GM12878 (cell line): ENCODE results near the gene EGF. TPM values are rescaled to one million over a fixed set of nuclear protein-coding genes. Genes with fewer than 3 reads are reported as not detected.

Experiments used
- ATAC-seq: fragments of 200-7000 bp; cut with Tn5 transposase; 3 replicates; pipeline ENCODE4 v1.9.1; 2020; ENCODE audit warnings: mild to moderate bottlenecking, moderate library complexity
- BruUV-seq: library from RNA; stranded (reverse); fragments of 400-500 nt; replicated peaks from 2 replicates; lab custom pipeline; 2021; lab: Mats Ljungman, UMichigan
- CTCF ChIA-PET: fragments of 300-600 bp; sonication (Branson Sonifier 250); formaldehyde crosslinking; extraction: SDS; loops from one replicate; lab custom pipeline; 2021; ENCODE audit warnings: inconsistent platforms; lab: Yijun Ruan, JAX
- POLR2A ChIA-PET: fragments of 350-600 bp; formaldehyde crosslinking; extraction: SDS; loops from one replicate; lab custom pipeline; 2021; ENCODE audit warnings: inconsistent platforms; lab: Charles Lee
- RAD21 ChIA-PET: fragments of 300-600 bp; sonication (Branson Sonifier 250); formaldehyde crosslinking; loops from one replicate; lab custom pipeline; 2023; ENCODE audit warnings: antibody characterized with exemption; ENCODE audit not compliant: unreplicated experiment; lab: Charles Lee
- SMC1A ChIA-PET: fragments of 300-600 bp; sonication (Branson Sonifier 250); formaldehyde crosslinking; loops from one replicate; lab custom pipeline; 2023; ENCODE audit not compliant: unreplicated experiment, uncharacterized antibody; lab: Charles Lee
- DNase-seq: peaks from one replicate; pipeline ENCODE4 v3.0.0-alpha.2; 2011; ENCODE audit warnings: low read depth, low spot score
- FAIRE-seq: peaks from 3 replicates; lab custom pipeline; 2011; peaks lifted over from hg19 to GRCh38; lab: Jason Lieb, UNC
- H2AFZ ChIP-seq: 2 replicates; pipeline ENCODE4 v1.6.0; 2011; ENCODE audit warnings: low read depth, low read length, control low read depth; ENCODE audit not compliant: control insufficient read depth
- H3K27ac ChIP-seq: 2 replicates; pipeline ENCODE4 v1.5.1; 2011; ENCODE audit warnings: control low read depth; ENCODE audit not compliant: control insufficient read depth, insufficient read depth
- H3K27me3 ChIP-seq, 2 experiments: replicated peaks in 1 of 2; 2 replicates each; pipeline versions ENCODE4 v1.6.0 to v1.6.1; 2011; ENCODE audit warnings: low read length in 1 of 2; ENCODE audit not compliant: control insufficient read depth in 2 of 2, insufficient read depth in 2 of 2
- H3K36me3 ChIP-seq, 2 experiments: 2 replicates each; pipeline ENCODE4 v1.5.1; 2011; ENCODE audit warnings: low read length in 1 of 2; ENCODE audit not compliant: control insufficient read depth in 2 of 2, insufficient read depth in 2 of 2
- H3K4me1 ChIP-seq: 2 replicates; pipeline ENCODE4 v1.6.1; 2011; ENCODE audit warnings: mild to moderate bottlenecking, low read length, moderate library complexity, mixed read lengths; ENCODE audit not compliant: control insufficient read depth, insufficient read depth
- H3K4me2 ChIP-seq: 2 replicates; pipeline ENCODE4 v1.6.0; 2011; ENCODE audit warnings: control low read depth; ENCODE audit not compliant: control insufficient read depth, insufficient read depth
- H3K4me3 ChIP-seq: fragments of 200-600 bp; sonication (generic); 2 replicates; pipeline ENCODE4 v1.5.1; 2016
- H3K79me2 ChIP-seq: 2 replicates; pipeline ENCODE4 v1.6.0; 2011; ENCODE audit warnings: low read length; ENCODE audit not compliant: control insufficient read depth, insufficient read depth
- H3K9ac ChIP-seq: 2 replicates; pipeline ENCODE4 v1.8.0; 2011; ENCODE audit warnings: low read length, control low read depth, mixed read lengths; ENCODE audit not compliant: control insufficient read depth, insufficient read depth
- H3K9me3 ChIP-seq: replicated peaks from 3 replicates; pipeline ENCODE4 v1.5.1; 2011; ENCODE audit warnings: mild to moderate bottlenecking, low read length; ENCODE audit not compliant: control insufficient read depth, insufficient read depth
- H4K20me1 ChIP-seq: 2 replicates; pipeline ENCODE4 v1.6.0; 2011; ENCODE audit not compliant: control insufficient read depth, insufficient read depth
- ATF7 ChIP-seq: fragments of 450-650 bp; IDR thresholded peaks from 2 replicates; pipeline ENCODE4 v1.6.1; 2016; ENCODE audit warnings: low read depth, mild to moderate bottlenecking
- CBFB ChIP-seq: IDR thresholded peaks from 2 replicates; pipeline ENCODE4 v1.6.1; 2016; ENCODE audit warnings: antibody characterized with exemption, low read depth
- CREM ChIP-seq: IDR thresholded peaks from 2 replicates; pipeline ENCODE4 v1.6.1; 2014; ENCODE audit warnings: antibody characterized with exemption, low read depth
- CTCF ChIP-seq, 3 experiments: IDR thresholded peaks in 2 of 3; conservative IDR thresholded peaks in 1 of 3; 2 replicates each; pipeline ENCODE4 v1.5.1; 2011; ENCODE audit warnings: low read depth in 3 of 3, low read length in 3 of 3, mild to moderate bottlenecking in 3 of 3, control low read depth in 2 of 3, moderate library complexity in 2 of 3, inconsistent platforms in 1 of 3, mixed read lengths in 1 of 3; ENCODE audit not compliant: control insufficient read depth in 2 of 3, insufficient read depth in 1 of 3; ENCODE audit errors: extremely low read depth in 1 of 3
- EED ChIP-seq: sonication (generic); IDR thresholded peaks from 2 replicates; pipeline ENCODE4 v1.6.1; 2016; ENCODE audit warnings: antibody characterized with exemption, low read depth
- EP300 ChIP-seq, 2 experiments: fragments of 150-350 bp in 1 of 2; IDR thresholded peaks; 2 replicates each; pipeline ENCODE4 v1.6.1; 2011 to 2012; ENCODE audit warnings: low read depth in 2 of 2, low read length in 2 of 2, borderline replicate concordance in 1 of 2, improper control_type of control experiment in 1 of 2, inconsistent platforms in 1 of 2; ENCODE audit not compliant: control insufficient read depth in 1 of 2
- GABPA ChIP-seq: IDR thresholded peaks from 2 replicates; pipeline ENCODE4 v1.6.1; 2014; ENCODE audit warnings: antibody characterized with exemption, low read depth, mild to moderate bottlenecking, inconsistent platforms
- GATAD2B ChIP-seq: fragments of 450-650 bp; conservative IDR thresholded peaks from 2 replicates; pipeline ENCODE4 v1.6.1; 2017; ENCODE audit warnings: low read depth, mild to moderate bottlenecking, moderate library complexity
- IKZF2 ChIP-seq, 2 experiments: fragments of 450-650 bp; IDR thresholded peaks; 2 replicates each; pipeline ENCODE4 v1.6.1; 2017; ENCODE audit warnings: mild to moderate bottlenecking in 2 of 2, moderate library complexity in 2 of 2
- JUNB ChIP-seq: IDR thresholded peaks from 2 replicates; pipeline ENCODE4 v1.6.1; 2016; ENCODE audit warnings: antibody characterized with exemption, mild to moderate bottlenecking
- KDM1A ChIP-seq: fragments of 200-600 bp; sonication (generic); IDR thresholded peaks from 2 replicates; pipeline ENCODE4 v1.6.1; 2016; ENCODE audit warnings: borderline replicate concordance
- MTA2 ChIP-seq: fragments of 450-650 bp; IDR thresholded peaks from 2 replicates; pipeline ENCODE4 v1.6.1; 2016; ENCODE audit warnings: low read depth, mild to moderate bottlenecking, moderate library complexity
- NBN ChIP-seq: fragments of 450-650 bp; IDR thresholded peaks from 2 replicates; pipeline ENCODE4 v1.6.1; 2016
- NFIC ChIP-seq: IDR thresholded peaks from 2 replicates; pipeline ENCODE4 v1.6.1; 2012; ENCODE audit warnings: low read depth, mild to moderate bottlenecking, inconsistent platforms, low read length, moderate library complexity
- NR2F1 ChIP-seq: fragments of 450-650 bp; conservative IDR thresholded peaks from 2 replicates; pipeline ENCODE4 v1.6.1; 2017; ENCODE audit warnings: mild to moderate bottlenecking
- RUNX3 ChIP-seq: IDR thresholded peaks from 2 replicates; pipeline ENCODE4 v1.6.1; 2012; ENCODE audit warnings: low read length, inconsistent platforms
- SMARCA5 ChIP-seq: fragments of 450-650 bp; IDR thresholded peaks from 2 replicates; pipeline ENCODE4 v1.6.1; 2017; ENCODE audit warnings: mild to moderate bottlenecking
- SREBF1 ChIP-seq: IDR thresholded peaks from 2 replicates; pipeline ENCODE4 v1.6.1; 2012; ENCODE audit warnings: mild to moderate bottlenecking, low read length
- ZBED1 ChIP-seq: IDR thresholded peaks from 2 replicates; pipeline ENCODE4 v1.6.1; 2016; ENCODE audit warnings: borderline replicate concordance
- WGBS: methylation state at CpG from one replicate; pipeline ENCODE4 v1.1.6; 2016; ENCODE audit warnings: low lambda C conversion rate; ENCODE audit not compliant: insufficient replicate concordance, insufficient coverage; ENCODE audit errors: missing lambda C conversion rate; 5-methylcytosine and 5-hydroxymethylcytosine counted together
- in situ Hi-C: fragments of 300-500 bp; cut with MboI; formaldehyde crosslinking; loops from 9 replicates; pipeline ENCODE4 v1.14.3; 2018; ENCODE audit warnings: mixed read lengths
- intact Hi-C: fragments of 100-400 bp; cut with micrococcal nuclease; formaldehyde crosslinking; loops from one replicate; pipeline ENCODE4 v1.14.2; 2022; ENCODE audit not compliant: unreplicated experiment
- polyA plus RNA-seq, 11 experiments: library from polyadenylated mRNA; depleted of rRNA in 4 of 11; unstranded in 6 of 11; stranded (reverse) in 5 of 11; fragments of >200 nt; fragmentation: Nextera tagmentation in 4 of 11; fragmentation: Illumina TruSeq in 1 of 11; extraction: Ambion mirVana in 4 of 11; extraction: Trizol in 1 of 11; gene quantifications; 1 replicate in 1 of 11; 2 replicates in 10 of 11; pipeline versions ENCODE4 v1.2.1 to v1.2.3, GENCODE V29; 2011 to 2016; ENCODE audit warnings: inconsistent platforms in 2 of 11, missing spikeins in 2 of 11, low read depth in 1 of 11
- total RNA-seq, 4 experiments: library from RNA; depleted of rRNA in 3 of 4; stranded (reverse); fragments of >200 nt in 3 of 4; fragmentation: Illumina TruSeq in 1 of 4; extraction: Trizol in 1 of 4; gene quantifications; 2 replicates each; pipeline versions ENCODE4 v1.2.1 to v1.2.3, GENCODE V29; 2013 to 2021
- TF ChIP-seq, protein P1 (sequence below): fragments of 450-650 bp; IDR thresholded peaks from 2 replicates; pipeline ENCODE4 v1.6.1; 2017; ENCODE audit warnings: borderline replicate concordance
- TF ChIP-seq, protein P2 (sequence below): IDR thresholded peaks from 2 replicates; pipeline ENCODE4 v1.6.1; 2011; ENCODE audit warnings: low read depth, low read length, improper control_type of control experiment, borderline replicate concordance

Gene EGF
- total and polyA plus RNA-seq, 10 of the 15 experiments (the other 5 are each of a cell fraction or from before 2014, with no cell fraction given): 0.02 to 0.90 (median 0.19) TPM; not detected in 4

GRCh38 chr4:110059556-110060191 lies 147.0 kb downstream of the EGF start:
- Histone ChIP-seq H3K27ac (peak overlapping the region; percentile 48), H3K9ac (no peak overlapping the region), H3K4me1 (peaks cover 29% of the 10 kb centered on the region), H3K27me3 (no peaks in the 10 kb centered on the region), H3K4me3 (0 out of 2 replicates have a peak overlapping the region, but pooled peaks have one; percentile 17), H3K79me2 (no peaks in the 10 kb centered on the region), H3K36me3 (no peaks in the 10 kb centered on the region), H3K9me3 (no peaks in the 10 kb centered on the region), H2AFZ (no peak overlapping the region; the same call in 1 of the 2 replicates), H3K4me2 (peak overlapping the region; percentile 61), H4K20me1 (no peaks in the 10 kb centered on the region)
- peak; percentile 81 for ATAC-seq
- SMC1A ChIA-PET: interaction anchor here (0.9 to 2.9 kb wide), 15 partner anchors 8 to 139 kb away, joined by 3 to 25 read pairs (median 4); partner anchors contain the start of gene ELOVL6
- intact Hi-C loops (loop anchor here (5.0 kb wide), 2 partner anchors 48 to 228 kb away; no protein-coding TSS in a partner anchor), in situ Hi-C loops (no loop called here)
- CTCF ChIA-PET: interaction anchor here (0.5 to 3.3 kb wide), 5 partner anchors 9 to 1580 kb away, joined by 3 to 19 read pairs (median 3); no protein-coding TSS in a partner anchor
- RAD21 ChIA-PET: interaction anchor here (1.0 to 1.7 kb wide), 7 partner anchors 37 to 227 kb away, joined by 3 to 9 read pairs (median 4); no protein-coding TSS in a partner anchor
- FAIRE-seq: no peak
- DNase-seq: peak; percentile 54
- BruUV-seq: no TSS peak
- WGBS: 2% methylated on average over 3 of the region's 3 CpGs
- POLR2A ChIA-PET: interaction anchor here (0.9 to 1.8 kb wide), 3 partner anchors 9 to 135 kb away, joined by 5 to 6 read pairs (median 5); no protein-coding TSS in a partner anchor
- TF ChIP-seq GATAD2B (0 out of 2 replicates have a peak, but pooled peaks have one; percentile 29), CREM (peak; percentile 36; the same call in 1 of the 2 replicates), NBN (no peak), GABPA (0 out of 2 replicates have a peak, but pooled peaks have one; percentile 20), CTCF (IDR thresholded peaks at IDR 0.05 in 2 of 3, conservative IDR thresholded peaks at IDR 0.05 in 1 of 3; ENCODE audit: control insufficient read depth in 2 of 3, extremely low read depth in 1 of 3, insufficient read depth in 1 of 3, low read depth in 3 of 3, low read length in 3 of 3) (no peak), JUNB (peak; percentile 46), EP300 (IDR thresholded peaks at IDR 0.05; ENCODE audit: borderline replicate concordance in 1 of 2, control insufficient read depth in 1 of 2, low read depth in 2 of 2, low read length in 2 of 2) (peak in 1 of 2 experiments; percentile 42; a peak in 1 of 4 replicates), MTA2 (peak; percentile 61; the same call in 1 of the 2 replicates), NFIC (peak; percentile 75), CBFB (peak; percentile 35; the same call in 1 of the 2 replicates), IKZF2 (IDR thresholded peaks at IDR 0.05) (peak; percentile 80 to 82), ATF7 (peak; percentile 60), NR2F1 (peak; percentile 42; the same call in 1 of the 2 replicates), SMARCA5 (0 out of 2 replicates have a peak, but pooled peaks have one; percentile 54), EED (peak; percentile 62; the same call in 1 of the 2 replicates), SREBF1 (no peak), KDM1A (no peak), RUNX3 (peak; percentile 77; the same call in 1 of the 2 replicates), ZBED1 (peak; percentile 36; the same call in 1 of the 2 replicates)
- TF ChIP-seq, protein P1, sequence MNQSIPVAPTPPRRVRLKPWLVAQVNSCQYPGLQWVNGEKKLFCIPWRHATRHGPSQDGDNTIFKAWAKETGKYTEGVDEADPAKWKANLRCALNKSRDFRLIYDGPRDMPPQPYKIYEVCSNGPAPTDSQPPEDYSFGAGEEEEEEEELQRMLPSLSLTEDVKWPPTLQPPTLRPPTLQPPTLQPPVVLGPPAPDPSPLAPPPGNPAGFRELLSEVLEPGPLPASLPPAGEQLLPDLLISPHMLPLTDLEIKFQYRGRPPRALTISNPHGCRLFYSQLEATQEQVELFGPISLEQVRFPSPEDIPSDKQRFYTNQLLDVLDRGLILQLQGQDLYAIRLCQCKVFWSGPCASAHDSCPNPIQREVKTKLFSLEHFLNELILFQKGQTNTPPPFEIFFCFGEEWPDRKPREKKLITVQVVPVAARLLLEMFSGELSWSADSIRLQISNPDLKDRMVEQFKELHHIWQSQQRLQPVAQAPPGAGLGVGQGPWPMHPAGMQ: no peak
- TF ChIP-seq, protein P2, sequence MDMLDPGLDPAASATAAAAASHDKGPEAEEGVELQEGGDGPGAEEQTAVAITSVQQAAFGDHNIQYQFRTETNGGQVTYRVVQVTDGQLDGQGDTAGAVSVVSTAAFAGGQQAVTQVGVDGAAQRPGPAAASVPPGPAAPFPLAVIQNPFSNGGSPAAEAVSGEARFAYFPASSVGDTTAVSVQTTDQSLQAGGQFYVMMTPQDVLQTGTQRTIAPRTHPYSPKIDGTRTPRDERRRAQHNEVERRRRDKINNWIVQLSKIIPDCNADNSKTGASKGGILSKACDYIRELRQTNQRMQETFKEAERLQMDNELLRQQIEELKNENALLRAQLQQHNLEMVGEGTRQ: no peak
